ENCODE results near the gene ATG9A. TPM values are rescaled to one million over a fixed set of nuclear protein-coding genes. Genes with fewer than 3 reads are reported as not detected.
"Not testable (repeated sequence)": the region's sequence is repeated elsewhere in the genome, so short reads cannot be mapped to it uniquely, and the experiment has no call there.

ATG9A gene
- total RNA-seq, 4 donors from 2014 or later = 39.8 to 82.6 (median 47.0) TPM

DNA sequence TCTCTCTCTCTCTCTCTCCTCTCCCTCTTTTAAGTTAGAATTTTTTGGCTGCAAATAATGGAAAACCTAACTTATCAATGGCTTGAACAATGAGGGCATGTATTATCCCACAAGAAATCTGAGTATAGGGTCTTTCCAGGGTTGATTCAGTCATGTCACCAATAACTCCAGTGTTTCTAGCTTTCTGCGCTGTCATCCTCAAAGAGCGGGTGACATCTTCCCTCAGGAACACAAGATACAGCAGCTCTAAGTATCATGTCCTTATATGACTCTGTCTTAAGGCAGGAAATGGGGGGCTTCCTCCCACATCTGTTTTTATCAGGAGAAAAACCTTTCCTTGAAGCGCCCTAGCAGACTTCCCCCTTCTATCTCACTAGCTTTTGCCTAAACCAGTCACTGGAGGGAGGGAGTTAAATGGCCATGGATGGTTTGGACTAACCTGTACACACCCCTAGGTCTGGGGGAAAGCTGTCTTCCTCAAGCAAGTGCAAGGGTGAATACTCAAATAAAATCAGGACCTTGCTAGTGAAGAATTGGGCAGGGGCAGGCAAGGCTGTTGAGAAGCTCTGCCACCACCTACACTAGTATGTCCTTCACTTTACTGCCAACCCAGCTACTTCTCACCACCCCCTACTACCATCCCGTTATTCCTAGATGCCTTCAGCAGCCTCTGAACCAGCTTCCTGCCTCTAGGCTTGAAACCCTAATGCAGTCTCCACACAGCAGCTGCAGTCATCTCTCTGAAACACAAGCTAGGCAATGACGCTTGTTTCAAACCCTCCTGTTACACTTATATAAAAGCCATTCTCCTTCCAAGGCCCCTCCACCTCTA lies 31.8 kb upstream of the ATG9A start:
- Histone ChIP-seq H3K4me3 (no peak overlapping the region), H3K36me3 (no peaks in the 10 kb centered on the region), H3K4me1 (no peaks in the 10 kb centered on the region), H3K9me3 (no peaks in the 10 kb centered on the region), H3K27ac (no peak overlapping the region), H3K27me3 (peaks cover 42% of the 10 kb centered on the region)
- 70% methylated on average over 5 of the region's 5 CpGs; no CpG with 5 or more reads in 1 of the 2 donors for whole genome bisulfite sequencing, 2 donors (ENCODE audit: low coverage in 1 of 2)
- TF ChIP-seq POLR2AphosphoS5 (IDR thresholded peaks at IDR 0.05) (no peak), EP300 (IDR thresholded peaks at IDR 0.05) (no peak), POLR2A (IDR thresholded peaks at IDR 0.05) (no peak)
- TF ChIP-seq, protein P1, sequence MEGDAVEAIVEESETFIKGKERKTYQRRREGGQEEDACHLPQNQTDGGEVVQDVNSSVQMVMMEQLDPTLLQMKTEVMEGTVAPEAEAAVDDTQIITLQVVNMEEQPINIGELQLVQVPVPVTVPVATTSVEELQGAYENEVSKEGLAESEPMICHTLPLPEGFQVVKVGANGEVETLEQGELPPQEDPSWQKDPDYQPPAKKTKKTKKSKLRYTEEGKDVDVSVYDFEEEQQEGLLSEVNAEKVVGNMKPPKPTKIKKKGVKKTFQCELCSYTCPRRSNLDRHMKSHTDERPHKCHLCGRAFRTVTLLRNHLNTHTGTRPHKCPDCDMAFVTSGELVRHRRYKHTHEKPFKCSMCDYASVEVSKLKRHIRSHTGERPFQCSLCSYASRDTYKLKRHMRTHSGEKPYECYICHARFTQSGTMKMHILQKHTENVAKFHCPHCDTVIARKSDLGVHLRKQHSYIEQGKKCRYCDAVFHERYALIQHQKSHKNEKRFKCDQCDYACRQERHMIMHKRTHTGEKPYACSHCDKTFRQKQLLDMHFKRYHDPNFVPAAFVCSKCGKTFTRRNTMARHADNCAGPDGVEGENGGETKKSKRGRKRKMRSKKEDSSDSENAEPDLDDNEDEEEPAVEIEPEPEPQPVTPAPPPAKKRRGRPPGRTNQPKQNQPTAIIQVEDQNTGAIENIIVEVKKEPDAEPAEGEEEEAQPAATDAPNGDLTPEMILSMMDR (IDR thresholded peaks at IDR 0.05) = no peak
- no peak for ATAC-seq

DNA sequence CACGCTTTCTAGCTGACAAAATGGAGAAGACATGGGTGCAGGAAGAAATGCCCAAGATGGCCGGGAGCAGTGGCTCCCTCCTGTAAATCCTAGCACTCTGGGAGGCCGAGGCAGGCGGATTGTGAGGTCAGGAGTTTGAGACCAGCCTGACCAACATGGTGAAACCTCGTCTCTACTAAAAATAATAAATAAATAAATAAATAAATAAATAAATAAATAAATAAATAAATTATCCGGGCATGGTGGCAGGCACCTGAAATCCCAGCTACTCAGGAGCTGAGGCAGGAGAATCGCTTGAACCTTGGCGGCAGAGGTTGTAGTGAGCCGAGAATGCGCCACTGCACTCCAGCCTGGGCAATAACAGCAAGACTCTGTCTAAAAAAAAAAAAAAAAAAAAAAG lies 29.5 kb upstream of the ATG9A start:
- H3K9me3 ChIP-seq, H3K4me3 ChIP-seq, H3K36me3 ChIP-seq, ATAC-seq, H3K27ac ChIP-seq: not testable (repeated sequence)
- 62 to 82% methylated on average over 5 to 9 of the region's 10 CpGs for WGBS, 2 donors (ENCODE audit: low coverage in 1 of 2)
- Histone ChIP-seq H3K27me3 (peaks cover 42% of the 10 kb centered on the region), H3K4me1 (peaks cover 0 to 13% (median 7%) of the 10 kb centered on the region in 3 donors)

DNA sequence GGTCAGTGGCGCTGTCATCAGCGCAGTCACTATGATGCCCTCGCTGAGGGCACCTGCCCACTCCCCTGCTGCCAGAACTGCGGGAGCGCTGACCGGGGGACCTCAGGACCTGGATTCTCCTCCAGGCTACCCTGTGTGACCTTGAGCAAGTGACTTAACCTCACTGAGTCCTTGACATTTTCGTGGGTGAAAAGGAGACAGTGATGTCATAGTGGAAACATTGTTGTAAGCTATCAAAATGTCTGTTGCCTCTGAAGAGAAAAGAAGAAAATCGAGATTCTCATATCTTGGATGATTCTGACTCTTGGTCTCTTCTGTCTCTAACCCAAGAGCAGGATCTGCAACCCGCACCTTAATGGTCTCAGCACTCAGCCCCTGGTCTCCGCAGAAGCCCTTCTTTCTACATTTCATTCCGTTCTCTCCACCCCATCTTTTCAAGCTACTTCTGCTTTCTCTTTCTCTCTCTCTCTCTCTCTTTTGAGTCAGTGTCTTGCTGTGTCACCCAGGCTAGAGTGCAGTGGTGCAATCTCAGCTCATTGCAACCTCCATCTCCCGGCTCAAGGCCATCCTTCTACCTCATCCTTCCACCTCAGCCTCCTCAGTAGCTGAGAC lies 25.3 kb upstream of the ATG9A start:
- Histone ChIP-seq H3K9me3 (no peaks in the 10 kb centered on the region), H3K36me3 (peaks cover 0 to 20% of the 10 kb centered on the region in 2 donors), H3K4me3 (peak overlapping the region; percentile 53 to 66), H3K27ac (peak overlapping the region; percentile 30 to 90 (median 88)), H3K27me3 (peaks cover 14% of the 10 kb centered on the region), H3K4me1 (peaks cover 0 to 53% (median 18%) of the 10 kb centered on the region in 3 donors)
- peak; percentile 1 for ATAC-seq
- 23 to 32% methylated on average over 6 of the region's 12 CpGs for WGBS, 2 donors (ENCODE audit: low coverage in 1 of 2)
- no peak for TF ChIP-seq POLR2A (IDR thresholded peaks at IDR 0.05)
- TF ChIP-seq, protein P1 (IDR thresholded peaks at IDR 0.05) = no peak
- TF ChIP-seq POLR2AphosphoS5 (IDR thresholded peaks at IDR 0.05) = no peak
- TF ChIP-seq EP300 (IDR thresholded peaks at IDR 0.05) = no peak

DNA sequence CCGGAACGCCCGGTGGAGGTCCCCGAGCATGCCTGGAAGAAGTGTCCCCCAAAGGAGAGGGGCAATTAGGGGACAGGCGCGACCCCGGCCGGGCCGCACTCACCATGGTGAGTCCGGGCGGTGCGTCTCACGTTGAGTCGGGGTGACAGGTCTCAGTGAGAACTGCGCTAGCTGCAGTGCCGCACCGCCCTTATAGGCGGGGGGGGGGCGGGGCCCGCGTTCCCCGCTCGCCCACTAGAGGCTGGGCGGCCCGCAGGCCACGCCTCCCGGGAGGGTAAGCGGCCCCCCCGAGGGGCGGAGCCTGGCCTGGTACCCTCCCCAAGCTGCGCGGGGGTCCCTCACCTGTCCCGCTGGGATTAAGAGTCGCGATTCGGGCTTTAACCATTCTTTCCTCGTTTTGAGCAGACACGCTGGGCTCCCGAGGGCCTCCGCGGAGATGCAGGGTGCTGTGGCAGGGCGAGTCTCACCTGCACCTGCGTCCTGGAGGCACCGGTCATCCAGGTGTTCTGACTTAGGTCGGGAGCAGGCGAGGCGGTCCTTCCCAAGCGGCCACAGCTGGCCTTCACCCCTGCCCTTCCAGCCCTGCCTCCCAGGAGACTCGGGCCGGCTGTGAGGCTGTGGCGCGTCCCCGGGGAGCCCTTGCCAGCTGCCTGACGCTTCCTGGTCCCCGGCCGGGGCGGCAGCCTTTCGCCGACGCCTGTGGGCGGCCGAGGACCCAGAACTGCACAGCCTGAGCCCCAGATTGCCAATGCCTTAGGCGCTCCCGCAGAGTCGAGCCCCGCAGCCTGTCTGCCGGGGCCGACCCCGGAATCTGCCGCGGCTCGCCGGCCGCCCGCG lies 24.5 kb upstream of the ATG9A start, which contains the start of gene TUBA4A:
TSS of gene TUBA4A (minus strand) at position 166 of the 837 bp plus-strand sequence. CDS start at position 106, 60 bp downstream.
- WGBS, 2 donors (ENCODE audit: low coverage in 1 of 2) = no CpG with 5 or more reads among the region's 76 CpGs
- ATAC-seq = peak; percentile 87
- Histone ChIP-seq H3K4me3 (peak within 1 kb of the TSS; percentile 53 to 66), H3K27me3 (peaks cover 10% of the 10 kb centered on the region), H3K27ac (peak within 1 kb of the TSS; percentile 47 to 90 (median 88)), H3K4me1 (peaks cover 0 to 61% (median 26%) of the 10 kb centered on the region in 3 donors), H3K36me3 (peaks cover 0 to 23% of the 10 kb centered on the region in 2 donors), H3K9me3 (no peaks in the 10 kb centered on the region)
- TF ChIP-seq POLR2AphosphoS5 (IDR thresholded peaks at IDR 0.05) (peak; percentile 94), POLR2A (IDR thresholded peaks at IDR 0.05) (peak; percentile 92 to 93), EP300 (IDR thresholded peaks at IDR 0.05) (no peak)
- TF ChIP-seq, protein P1 (IDR thresholded peaks at IDR 0.05) = peak in 3 of 4 experiments; percentile 29 to 37 (median 33)

Data from gastroesophageal sphincter (tissue), 4 donors.